PFSK-1 (cell line): Measurements from ENCODE around the gene FBLN2.

ENCODE experiments used
- FOXP2 ChIP-seq: optimal IDR thresholded peaks from 2 replicates; pipeline ENCODE3; 2011; ENCODE audit warnings: borderline replicate concordance, control low read depth, inconsistent platforms; ENCODE audit not compliant: insufficient read depth; ENCODE audit errors: extremely low read length, extremely low read depth
- POLR2AphosphoS5 ChIP-seq: IDR thresholded peaks from 2 replicates; pipeline ENCODE4 v1.6.1; 2012; ENCODE audit warnings: low read depth, mild to moderate bottlenecking, control low read depth, low read length, moderate library complexity
- REST ChIP-seq, 2 experiments: IDR thresholded peaks; 2 replicates each; pipeline versions ENCODE4 v1.6.1 to v1.8.0; 2011 to 2012; ENCODE audit warnings: low read depth in 2 of 2, low read length in 2 of 2, control low read depth in 1 of 2, inconsistent platforms in 1 of 2, mild to moderate bottlenecking in 1 of 2, moderate library complexity in 1 of 2; ENCODE audit not compliant: insufficient read depth in 1 of 2
- SIN3A ChIP-seq: IDR thresholded peaks from 2 replicates; pipeline ENCODE4 v1.6.1; 2012; ENCODE audit warnings: mild to moderate bottlenecking, low read length, moderate library complexity, borderline replicate concordance; ENCODE audit not compliant: insufficient read depth
- TAF1 ChIP-seq: IDR thresholded peaks from 2 replicates; pipeline ENCODE4 v1.6.1; 2012; ENCODE audit warnings: low read length, control low read depth, borderline replicate concordance; ENCODE audit not compliant: insufficient read depth

GRCh38 chr3:13624021-13624420, 75.1 kb downstream of the FBLN2 start:
- TF ChIP-seq POLR2AphosphoS5 (no peak), TAF1 (no peak), REST (IDR thresholded peaks at IDR 0.05; ENCODE audit: insufficient read depth in 1 of 2, low read depth in 2 of 2, low read length in 2 of 2) (no peak), SIN3A (no peak), FOXP2 (no peak)
